CD4-positive, alpha-beta T cell treated with Interleukin-15 for 1 hour (primary cell): ENCODE data around the gene JSRP1.

Experiments
- DNase-seq: peaks from one replicate; pipeline ENCODE4 v3.0.0-alpha.2; 2020

Gene JSRP1

GRCh38 chr19:2214251-2214650, 42.0 kb downstream of the JSRP1 start:
- DNase-seq, result no peak

- DNase-seq, result no peak
Observed at GRCh38 chr19:2213799-2214198, 42.4 kb downstream of the JSRP1 start.

- no peak for DNase-seq
Observed at GRCh38 chr19:2212861-2213711, 43.1 kb downstream of the JSRP1 start.

GRCh38 chr19:2210987-2211740, 45.1 kb downstream of the JSRP1 start:
- no peak for DNase-seq

GRCh38 chr19:2210206-2210605, 46.0 kb downstream of the JSRP1 start:
- DNase-seq, result no peak

GRCh38 chr19:2209408-2209807, 46.8 kb downstream of the JSRP1 start:
- no peak for DNase-seq

- no peak for DNase-seq
Observed at GRCh38 chr19:2208975-2209374, 47.2 kb downstream of the JSRP1 start.

GRCh38 chr19:2207991-2208860, 48.0 kb downstream of the JSRP1 start:
- peak; percentile 22 for DNase-seq

GRCh38 chr19:2207008-2207407, 49.2 kb downstream of the JSRP1 start:
- no peak for DNase-seq

- DNase-seq, result no peak
Observed at GRCh38 chr19:2202366-2202765, 53.9 kb downstream of the JSRP1 start.
